Stromal cell of bone marrow (primary cell): ENCODE data around the gene NTNG1.
A peak's percentile ranks its signal among the peaks of the same experiment; 100 is the strongest.

Experiments
- DNase-seq: peaks from one replicate; pipeline ENCODE4 v3.0.0-alpha.2; 2012; ENCODE audit warnings: low read depth

Gene NTNG1

GRCh38 chr1:107413546-107413945 lies 272.7 kb downstream of the NTNG1 start:
- no peak for DNase-seq

GRCh38 chr1:107413951-107414350 lies 273.1 kb downstream of the NTNG1 start:
- no peak for DNase-seq

DNA sequence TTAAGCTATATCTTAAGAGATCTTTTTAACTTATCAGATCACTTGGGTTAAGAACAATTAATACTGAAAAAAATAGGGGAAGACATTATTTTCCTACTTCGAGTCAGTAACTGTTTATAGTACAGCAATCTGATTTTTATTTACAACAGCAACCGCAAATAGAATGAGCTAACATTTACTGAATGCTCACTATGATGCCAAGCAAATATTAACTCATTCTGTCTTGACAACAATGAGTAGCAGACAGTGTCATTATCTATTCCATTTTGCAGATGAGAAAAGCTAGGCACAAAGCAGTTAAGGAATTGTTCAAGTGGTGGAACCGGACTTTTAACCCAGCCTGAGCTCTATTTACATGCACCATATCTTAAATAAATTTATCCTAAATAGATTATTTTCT lies 273.7 kb downstream of the NTNG1 start:
- no peak for DNase-seq

DNA sequence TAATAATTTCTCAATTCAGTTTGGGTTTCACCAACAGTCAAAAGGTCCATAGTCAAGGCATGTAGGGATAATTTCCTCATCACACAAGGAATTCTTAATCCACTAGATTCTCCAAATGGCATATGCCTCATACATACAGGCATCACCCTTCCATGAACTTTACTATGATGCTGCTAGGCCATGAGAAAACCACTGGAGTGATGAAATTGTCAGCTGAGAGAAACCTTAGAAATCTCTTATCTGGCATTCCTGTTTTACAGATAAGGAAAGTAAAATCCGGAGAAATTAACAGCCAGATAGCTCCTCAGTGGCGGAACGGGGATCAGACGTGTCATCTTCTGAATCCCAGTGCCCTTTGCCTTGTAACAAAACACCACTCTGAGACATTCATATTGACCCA lies 274.4 kb downstream of the NTNG1 start:
- DNase-seq, result no peak

DNA sequence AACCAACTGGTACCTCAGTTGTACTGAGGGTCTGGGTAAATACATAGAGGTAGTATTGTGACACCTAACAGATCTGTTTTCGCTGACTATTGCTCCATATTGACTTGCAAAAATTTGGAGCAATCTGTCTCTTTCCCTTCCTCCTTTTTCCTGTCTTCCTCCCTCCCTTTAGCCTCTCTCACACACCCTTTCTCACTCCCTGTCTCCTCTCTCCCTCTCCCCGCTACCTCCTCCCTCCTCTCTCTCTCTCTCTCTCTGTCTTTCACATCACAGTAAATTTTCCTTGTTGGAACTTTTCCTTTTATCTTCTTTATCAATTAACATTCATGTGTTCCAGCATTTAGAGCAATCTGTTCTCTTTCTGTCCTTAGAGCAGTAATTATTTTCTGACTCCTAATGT lies 278.2 kb downstream of the NTNG1 start:
- DNase-seq, result no peak

DNA sequence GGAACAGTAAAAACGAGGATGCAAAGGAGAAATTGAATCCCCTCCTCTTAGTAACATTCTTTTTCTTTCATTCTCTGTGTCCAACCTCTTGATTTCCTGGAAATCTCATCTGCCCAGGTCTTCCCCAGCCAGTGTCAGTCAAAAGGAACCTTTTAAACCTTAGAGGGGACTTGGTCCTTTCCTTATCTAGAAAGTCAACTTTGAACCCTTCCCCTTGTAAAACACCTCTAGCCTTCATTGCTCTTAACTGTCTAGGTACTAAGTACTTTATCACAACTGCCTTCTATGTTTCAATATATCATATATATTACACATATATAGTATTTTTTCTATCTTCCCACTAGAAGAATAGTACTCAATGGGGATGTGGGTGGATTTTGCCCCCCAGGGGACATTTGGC lies 282.1 kb downstream of the NTNG1 start:
- no peak for DNase-seq

DNA sequence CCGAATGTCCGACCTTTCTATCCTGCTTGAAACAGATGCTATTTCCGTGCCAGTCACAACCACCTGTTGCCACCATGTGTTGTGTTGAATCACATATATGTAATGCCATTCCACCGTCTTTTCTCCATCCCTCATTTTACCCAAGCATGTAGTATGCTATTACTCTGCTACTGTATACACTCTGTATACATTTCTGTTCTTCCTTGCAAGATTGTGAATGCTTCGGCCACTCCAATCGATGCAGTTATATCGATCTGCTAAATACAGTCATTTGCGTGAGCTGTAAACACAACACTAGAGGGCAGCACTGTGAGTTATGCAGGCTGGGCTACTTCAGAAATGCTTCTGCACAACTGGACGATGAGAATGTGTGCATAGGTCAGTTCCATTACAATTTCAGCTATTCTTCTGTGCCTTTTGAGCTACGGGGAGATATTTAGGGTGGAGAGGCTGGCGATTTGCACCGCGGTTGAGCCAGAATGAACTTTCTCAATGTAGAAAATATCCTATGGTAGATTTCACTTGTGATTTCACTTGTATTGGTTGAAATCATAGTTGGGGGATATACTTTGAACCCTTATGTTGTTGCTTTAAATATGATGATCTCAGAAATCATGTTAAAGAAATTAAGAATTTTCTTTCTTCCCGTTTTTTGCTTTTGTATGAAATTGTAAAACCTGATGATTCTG lies 289.8 kb downstream of the NTNG1 start:
- peak; percentile 18 for DNase-seq

DNA sequence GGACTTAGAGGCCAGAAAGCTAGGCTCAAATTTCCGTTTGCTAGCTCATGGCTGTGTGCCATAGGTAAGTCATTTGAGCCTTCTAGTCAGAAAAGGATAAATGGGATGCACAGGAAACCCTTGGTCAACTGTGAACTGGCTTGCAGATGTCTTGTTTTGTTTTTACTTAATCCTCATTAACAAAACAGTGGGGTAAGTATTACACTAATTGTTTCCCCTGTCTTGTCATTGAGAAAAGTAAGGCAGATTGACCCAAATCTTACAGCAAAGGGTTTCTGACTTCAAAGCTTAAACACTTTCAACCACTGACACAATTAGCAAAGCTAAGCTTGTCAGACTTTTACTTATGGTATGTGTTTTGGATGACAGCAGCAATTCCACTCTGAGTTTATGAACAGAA lies 291.3 kb downstream of the NTNG1 start:
- no peak for DNase-seq

DNA sequence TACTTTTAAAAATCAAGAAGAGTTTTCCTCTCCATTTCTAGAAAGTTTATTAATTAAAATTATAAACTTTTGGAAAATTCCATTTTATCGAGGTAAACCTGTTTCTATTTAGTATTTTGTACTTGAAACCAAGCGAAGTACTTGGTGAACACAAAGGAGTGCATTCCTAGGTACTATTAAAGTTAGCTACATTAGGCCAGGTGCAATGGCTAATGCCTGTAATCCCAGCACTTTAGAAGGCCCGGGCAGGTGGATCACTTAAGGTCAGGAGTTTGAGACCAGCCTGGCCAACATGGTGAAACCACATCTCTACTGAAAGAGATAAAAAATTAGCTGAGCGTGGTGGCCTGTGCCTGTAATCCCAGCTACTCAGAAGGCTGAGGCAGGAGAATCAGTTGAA lies 292.2 kb downstream of the NTNG1 start:
- DNase-seq, result no peak

GRCh38 chr1:107433635-107434360 lies 293.0 kb downstream of the NTNG1 start:
- no peak for DNase-seq

GRCh38 chr1:107434361-107434693 lies 293.5 kb downstream of the NTNG1 start:
- no peak for DNase-seq

DNA sequence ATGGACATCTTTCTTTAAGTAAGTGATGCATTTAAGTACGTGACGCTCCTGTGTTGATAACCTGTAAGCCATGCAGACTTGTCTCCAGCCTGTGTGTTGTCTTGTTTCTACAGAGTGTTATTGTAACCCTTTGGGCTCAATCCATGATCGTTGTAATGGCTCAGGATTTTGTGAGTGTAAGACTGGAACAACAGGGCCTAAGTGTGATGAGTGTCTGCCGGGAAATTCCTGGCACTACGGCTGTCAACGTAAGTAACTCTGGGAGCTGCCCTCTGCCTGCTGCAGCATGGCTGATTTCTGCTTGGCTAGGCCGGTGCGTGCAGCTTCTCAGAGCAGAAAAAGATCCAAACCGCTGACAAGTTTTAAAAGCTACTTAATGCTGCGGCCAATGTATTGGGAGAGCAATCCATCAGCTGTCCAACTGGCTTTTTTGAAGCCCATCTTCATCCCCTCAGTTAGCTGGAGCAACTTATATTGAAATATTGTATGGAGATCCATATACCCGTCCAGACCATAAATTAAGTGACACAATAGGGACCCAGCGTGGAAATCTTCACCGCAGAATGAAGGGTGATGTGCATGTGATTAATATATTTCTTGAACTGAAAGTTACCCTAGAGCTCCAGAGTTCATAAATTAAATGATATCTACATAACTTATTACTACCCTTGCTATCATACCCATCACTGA lies 295.9 kb downstream of the NTNG1 start:
- no peak for DNase-seq

DNA sequence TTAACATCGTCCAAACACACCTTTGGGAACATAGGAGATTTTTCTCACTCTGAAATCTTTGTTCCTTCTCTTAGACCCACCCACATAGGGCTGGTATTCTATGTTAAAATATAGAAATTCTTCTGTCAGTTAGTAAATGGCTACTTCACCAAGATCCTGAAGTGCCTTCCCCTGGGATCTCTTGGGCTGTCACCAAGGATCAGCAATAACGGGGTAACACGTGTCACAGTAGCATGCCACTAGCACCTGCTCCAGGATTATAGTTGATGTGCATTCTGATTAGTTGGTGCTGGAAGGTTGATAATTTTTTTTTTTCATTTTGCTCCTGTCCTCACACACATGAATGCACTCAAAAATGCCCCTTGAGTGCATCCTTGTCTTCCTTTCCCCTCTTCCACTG lies 298.7 kb downstream of the NTNG1 start:
- DNase-seq, result no peak

- no peak for DNase-seq
These were observed 301.7 kb downstream of the NTNG1 start for GRCh38 chr1:107442551-107442950.

DNA sequence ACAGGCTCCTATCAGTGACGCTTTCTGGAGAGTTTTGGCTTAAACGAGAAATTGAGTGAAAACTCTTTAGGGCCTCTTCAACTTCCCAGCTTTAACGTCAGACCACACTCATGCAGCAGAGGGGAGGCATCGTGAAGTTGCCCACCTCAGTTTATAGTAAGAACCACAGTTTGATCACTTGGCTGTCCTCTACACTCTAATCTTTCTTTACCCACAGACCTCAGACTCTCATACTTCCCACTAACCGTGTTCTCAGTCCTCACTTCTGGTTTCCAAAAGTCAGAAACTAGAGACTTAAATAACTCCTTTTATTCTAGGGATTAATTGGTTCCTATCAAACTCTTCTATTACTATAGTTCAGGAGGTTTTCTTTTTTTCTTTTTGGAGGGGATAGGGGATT lies 302.2 kb downstream of the NTNG1 start:
- no peak for DNase-seq

DNA sequence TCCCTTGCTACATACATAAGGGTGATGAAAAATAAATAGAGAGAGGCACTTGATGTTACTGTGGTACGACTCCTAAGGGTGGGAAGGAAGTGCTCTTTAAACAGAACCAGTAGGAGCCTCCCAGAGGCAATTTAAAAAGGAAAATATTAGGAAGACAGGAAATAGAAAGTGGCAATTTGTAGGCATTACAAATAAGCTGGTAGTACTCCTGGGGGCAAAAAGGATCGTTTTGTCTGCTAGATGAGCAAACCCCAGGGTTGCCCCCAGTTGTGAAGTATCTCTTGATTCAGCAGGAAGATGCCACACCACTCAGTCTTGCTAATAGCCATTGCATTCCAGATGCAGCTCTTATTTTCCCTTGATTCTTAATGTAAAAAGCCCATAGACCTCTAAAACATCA lies 303.0 kb downstream of the NTNG1 start:
- no peak for DNase-seq

GRCh38 chr1:107444302-107444701 lies 303.5 kb downstream of the NTNG1 start:
- no peak for DNase-seq

DNA sequence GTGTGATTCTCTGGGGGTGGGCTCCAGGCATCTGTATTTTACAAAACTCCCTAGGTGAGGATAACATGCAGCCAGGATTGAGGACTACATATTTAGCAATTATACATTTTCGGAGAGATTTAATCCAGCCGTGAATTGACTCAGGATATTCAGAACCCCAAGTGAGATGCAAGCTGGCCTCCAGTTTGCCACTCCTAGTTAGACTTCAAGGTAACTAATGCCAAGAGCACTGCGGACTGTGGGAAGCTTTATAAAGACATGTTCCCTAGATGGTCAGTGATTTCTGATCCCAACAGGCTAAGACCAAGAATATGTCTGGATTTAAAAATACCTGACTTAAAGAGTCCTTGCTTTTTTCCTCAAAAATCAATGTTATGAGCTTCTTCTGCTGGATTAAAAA lies 308.5 kb downstream of the NTNG1 start:
- DNase-seq, result no peak

GRCh38 chr1:107450899-107451664 lies 310.2 kb downstream of the NTNG1 start:
- DNase-seq, result no peak

GRCh38 chr1:107451715-107452114 lies 310.9 kb downstream of the NTNG1 start:
- DNase-seq, result no peak

GRCh38 chr1:107454791-107455190 lies 314.0 kb downstream of the NTNG1 start:
- DNase-seq, result no peak

DNA sequence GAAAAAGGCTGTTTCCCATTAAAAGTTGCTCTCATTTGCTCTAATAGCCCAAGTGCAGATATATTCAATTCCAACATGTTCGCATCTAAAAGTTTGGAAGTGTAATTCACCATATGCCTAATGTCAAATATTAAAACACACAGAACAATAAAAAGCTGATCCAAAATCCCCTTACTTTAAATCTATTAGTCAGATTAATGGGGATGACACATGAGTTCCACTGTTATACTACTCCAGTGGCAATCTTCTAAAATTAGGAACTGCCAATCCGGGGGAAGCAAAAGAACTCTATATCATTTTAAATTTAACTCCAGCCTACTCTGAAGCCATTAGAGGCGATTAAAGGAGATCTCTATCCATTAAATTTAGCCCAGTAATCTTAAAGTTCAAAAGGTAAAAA lies 317.1 kb downstream of the NTNG1 start:
- no peak for DNase-seq
